GM12892 (cell line): Measurements from ENCODE around the gene ADAMTSL4.

Source experiments
- POLR2A ChIP-seq: IDR thresholded peaks from 2 replicates; pipeline ENCODE4 v1.6.1; 2011; ENCODE audit warnings: low read depth, low read length, control low read depth
- POLR2AphosphoS5 ChIP-seq: IDR thresholded peaks from 2 replicates; pipeline ENCODE4 v1.6.1; 2011; ENCODE audit warnings: low read depth, low read length, control low read depth

DNA sequence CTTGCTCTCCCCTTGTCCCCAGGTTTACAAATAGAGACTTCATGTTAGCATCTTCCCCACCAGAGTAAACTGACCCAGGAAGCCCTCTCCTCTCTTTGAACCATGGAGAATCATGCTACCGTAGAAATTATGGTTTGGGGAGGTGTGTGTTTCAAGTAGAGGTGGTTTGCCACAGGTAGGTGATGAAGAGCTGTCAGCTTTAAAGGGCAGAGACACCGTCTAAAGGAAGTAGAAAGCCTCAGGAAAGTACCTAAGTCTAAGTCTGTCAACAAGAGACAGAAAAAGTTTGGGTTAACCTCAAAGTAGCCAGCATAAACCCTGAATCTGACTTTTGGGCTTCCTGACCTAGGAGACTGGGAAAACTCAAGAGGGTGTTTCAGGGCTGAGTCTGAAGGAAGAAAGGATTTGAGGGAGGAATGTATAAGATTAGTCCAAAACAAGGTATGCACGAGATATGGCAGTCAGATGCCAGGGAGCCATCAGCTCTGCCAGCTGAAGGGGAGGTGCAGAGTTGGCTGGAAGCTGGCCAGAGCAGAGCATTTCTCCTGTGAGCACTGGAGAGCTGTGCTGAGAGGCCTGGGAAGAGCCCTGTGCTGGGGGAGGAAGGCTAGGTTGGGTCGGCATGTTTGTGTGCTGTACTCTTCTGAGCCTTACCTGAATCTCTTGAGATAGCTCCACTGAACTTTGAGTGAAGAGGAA, 14.3 kb downstream of the ADAMTSL4 start:
- TF ChIP-seq POLR2AphosphoS5 (no peak; the same call in 1 of the 2 replicates), POLR2A (peak; percentile 40; the same call in 1 of the 2 replicates)
